Stimulated activated CD4-positive, alpha-beta T cell treated with anti-CD3 and anti-CD28 coated beads, Interleukin-4, amount 100 ng/mL, for 1 hour (primary cell): ENCODE data around the gene CTNS.
A peak's percentile ranks its signal among the peaks of the same experiment; 100 is the strongest.

ENCODE experiments used
- DNase-seq: peaks from one replicate; pipeline ENCODE4 v3.0.0-alpha.2; 2020

The CTNS gene

DNA sequence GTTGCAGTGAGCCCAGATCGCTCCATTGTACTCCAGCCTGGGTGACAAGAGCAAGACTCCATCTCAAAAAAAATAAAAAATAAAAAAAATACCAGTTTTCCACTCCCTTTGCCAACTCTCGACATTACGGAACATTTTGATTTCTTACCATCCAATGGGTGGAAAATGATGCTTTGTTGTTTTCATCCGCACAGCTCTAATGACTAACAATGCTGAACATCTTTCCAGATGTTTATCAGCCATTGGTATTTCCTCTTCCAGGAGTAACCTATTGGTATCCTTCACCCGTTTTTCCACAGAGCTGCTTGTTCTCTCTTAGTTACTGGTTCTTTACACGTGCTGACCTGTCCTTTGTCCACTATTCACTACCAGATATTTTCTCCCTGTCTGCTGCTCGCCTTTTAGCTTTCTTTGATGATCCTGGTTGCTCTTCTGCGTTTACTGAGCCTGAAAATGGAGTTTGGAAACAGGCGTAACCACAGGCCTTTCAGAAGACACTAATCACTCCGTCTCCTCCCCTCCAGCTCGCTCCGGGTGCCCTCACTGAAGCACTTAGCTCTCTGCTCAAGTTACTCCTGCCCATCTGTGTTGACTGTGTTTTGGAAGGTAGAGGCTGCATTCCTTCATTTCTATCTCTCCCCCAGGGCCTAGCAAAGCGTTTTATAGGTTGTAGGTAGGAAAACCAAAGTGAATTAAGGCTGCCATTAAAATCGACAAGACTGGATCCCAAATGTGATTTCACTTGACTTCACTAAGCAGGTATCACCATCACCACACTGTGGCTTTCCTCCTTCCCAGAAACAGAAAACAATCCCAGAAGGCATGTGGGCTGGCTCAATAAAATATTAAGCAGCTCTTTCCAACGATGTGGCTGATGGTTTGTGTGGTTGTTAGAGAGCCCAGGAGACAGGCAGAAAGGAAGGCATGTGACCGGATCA lies 9.5 kb upstream of the CTNS start:
- DNase-seq = no peak

DNA sequence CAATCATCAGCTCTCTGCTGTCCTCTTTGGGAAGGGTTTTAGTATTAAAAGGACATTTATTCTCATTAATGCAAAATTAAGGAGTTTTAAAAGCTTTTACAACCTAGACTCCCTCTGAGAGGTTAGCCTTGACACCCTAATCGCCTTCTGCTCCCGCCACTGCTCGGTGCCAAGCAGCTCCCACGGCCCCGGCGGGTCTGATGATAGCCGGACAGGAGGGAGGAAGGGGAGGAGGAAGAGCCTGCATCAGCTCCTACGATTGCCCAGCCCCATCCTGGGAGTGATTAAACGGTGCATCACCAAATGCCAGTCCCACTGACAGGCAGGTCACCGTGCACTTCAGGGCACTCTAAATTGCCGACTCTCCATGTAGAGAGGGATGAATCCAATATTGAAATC lies 8.8 kb upstream of the CTNS start:
- no peak for DNase-seq

DNA sequence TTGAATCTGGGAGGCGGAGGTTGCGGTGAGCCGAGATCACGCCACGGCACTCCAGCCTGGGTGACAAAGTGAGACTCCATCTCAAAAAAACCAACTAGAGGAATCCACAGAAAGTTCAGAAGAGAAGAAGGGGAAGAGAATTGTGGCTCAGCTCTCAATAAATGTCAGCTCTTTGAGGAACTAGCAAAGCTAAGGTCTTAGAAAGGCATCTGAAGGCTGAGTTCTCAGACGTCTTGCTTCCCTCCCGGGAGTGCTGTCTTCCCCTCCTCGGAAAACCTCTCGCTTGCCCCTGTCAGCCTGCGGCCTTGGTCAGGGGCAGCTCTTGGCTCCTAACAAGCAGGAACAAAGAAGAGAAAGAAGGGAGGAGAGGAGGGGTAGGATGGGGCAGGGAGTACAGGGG lies 5.8 kb upstream of the CTNS start:
- no peak for DNase-seq

DNA sequence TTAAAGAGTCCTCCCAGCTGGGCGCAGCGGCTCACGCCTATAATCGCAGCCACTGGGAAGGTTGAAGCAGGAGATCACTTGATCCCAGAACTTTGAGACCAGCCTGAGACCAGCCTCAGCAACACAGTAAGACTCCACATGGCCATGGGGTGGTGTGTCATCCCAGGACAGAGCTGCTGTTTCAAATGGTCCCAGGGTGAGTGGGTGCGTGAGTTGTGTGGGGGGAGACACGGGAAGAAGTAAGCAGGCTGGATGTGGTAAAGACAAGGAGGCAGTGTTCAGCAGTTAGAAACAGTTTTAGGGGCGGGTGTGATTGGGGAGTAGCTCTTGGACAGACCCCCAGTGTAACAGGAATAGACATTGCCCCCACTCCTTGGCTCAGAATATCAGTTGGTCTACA lies 4.3 kb upstream of the CTNS start:
- DNase-seq = no peak

DNA sequence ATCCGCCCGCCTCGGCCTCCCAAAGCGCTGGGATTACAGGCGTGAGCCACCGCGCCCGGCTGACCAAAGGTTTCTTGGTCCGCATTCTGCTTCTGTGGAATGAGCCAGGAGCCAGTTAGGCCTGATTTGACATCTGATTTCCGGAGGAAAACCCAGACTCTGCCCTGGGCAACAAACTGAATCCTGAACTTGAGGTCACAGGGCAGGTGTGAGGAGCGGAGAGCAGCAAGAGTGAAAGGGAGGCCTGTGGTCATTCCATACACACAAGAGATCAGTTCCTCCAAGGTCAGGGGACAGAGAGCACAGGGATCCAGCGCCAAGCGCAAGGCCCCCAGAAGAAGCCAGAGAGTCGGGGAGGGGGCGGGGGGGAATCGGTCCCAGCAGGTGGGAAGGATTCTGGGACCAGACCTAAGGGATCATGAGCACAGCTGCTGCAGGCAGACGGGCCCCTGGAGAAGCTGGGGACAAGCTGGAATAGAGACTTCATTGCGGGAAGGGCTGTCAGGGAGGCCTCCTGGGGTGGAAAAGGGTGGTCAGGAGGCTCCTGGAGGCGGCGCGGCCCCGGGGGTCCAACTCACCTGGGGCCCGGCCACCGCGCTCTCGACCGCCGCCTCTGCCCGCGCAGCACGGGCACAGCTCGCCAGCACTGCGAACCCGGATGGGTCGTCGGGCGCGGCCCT lies 946 bp upstream of the CTNS start:
- DNase-seq = no peak

DNA sequence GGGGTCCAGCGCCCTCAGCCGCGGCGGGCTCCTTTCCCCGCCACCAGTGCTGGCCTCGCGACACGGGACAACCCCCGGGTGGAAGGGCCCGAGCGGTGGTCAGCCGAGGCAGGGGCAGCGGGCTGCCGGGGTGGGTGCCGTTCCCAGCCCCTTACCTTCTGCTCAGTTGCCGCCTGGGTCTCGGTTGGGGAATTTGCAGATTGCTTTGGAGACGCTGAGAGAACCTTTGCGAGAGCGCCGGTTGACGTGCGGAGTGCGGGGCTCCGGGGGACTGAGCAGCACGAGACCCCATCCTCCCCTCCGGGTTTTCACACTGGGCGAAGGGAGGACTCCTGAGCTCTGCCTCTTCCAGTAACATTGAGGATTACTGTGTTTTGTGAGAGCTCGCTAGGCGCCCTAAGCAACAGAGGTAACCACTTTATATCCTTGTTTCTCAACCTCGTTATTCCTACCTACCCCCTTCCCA lies 381 bp downstream of the CTNS start:
- peak; percentile 13 for DNase-seq

DNA sequence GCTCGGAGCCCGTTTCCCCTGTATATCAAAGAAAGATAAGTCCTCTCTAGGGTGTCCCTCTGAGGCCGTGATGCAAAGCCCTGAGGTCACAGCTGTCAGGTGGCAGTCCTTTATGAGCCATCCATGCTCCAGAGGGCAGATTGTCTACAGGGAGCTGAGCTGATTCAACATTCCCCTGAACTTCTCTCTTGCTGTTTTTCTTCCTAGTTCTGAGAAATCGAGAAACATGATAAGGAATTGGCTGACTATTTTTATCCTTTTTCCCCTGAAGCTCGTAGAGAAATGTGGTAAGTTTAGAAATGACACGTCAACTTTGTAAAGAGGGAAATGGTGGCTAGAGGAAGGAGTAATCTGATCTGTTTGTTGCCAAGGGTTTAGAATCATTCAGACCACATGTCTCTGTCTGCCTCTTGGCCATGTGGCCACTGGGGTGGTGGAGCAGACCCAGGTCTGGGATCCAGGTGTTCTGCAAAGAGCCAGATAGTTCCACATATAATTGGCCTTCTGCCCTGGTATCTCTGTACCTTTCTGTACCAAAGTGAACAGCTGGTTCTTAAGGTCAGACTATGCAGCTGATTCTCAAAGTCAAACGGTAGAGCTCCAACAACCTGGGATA lies 3.5 kb downstream of the CTNS start:
- no peak for DNase-seq

DNA sequence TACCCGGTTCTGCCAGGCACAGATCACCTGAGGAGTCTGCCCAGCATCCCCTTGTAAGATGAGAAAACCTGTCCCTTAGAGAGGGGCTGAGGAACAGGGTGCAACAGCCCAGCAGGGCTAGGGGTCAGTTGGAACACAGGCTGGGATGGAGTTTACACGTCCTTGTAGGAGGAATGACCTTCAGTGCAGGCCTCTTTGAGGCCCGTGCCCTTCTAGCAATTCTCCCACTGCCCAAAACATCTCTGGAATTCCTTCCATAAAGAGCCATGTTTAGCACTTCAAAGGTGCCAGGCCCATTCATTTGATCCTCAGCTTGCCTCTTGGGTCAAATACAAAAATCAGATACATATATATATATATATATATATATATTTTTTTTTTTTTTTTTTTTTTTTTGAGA lies 4.5 kb downstream of the CTNS start:
- no peak for DNase-seq

DNA sequence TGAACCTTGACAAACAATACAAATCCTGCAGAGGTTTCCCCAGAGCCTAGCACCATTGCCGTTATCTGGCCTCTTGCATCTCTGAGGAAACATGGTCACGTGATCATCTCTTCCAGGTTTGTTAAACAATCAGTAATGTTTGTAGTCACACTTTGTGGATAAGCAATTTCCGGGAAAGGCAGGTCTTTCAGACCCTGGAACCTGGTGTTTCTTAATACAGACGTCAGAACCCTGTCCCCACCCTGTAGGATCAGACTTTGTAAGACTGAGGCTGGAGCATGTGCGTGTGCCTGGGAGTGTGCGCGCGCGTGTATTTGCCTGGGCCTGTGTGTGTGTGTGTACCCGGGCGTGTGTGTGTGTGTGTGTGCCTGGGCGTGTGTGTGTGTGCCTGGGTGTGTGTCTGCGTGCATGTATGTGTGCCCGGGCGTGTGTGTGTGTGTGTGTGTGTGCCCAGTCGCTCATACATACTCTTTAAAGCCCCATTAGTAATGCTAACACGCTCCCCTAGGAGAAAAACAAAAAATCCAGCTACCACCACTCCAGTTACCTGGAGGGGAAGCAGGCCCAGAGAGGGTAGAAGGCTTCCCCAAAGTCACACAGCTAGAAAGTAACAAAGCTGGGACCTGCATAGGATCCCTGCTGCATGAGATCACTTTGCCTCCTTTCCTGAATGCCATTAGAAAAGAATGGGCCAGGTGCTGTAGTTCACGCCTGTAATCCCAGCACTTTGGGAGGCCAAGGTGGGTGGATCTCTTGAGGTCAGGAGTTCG lies 5.3 kb downstream of the CTNS start:
- DNase-seq = no peak

DNA sequence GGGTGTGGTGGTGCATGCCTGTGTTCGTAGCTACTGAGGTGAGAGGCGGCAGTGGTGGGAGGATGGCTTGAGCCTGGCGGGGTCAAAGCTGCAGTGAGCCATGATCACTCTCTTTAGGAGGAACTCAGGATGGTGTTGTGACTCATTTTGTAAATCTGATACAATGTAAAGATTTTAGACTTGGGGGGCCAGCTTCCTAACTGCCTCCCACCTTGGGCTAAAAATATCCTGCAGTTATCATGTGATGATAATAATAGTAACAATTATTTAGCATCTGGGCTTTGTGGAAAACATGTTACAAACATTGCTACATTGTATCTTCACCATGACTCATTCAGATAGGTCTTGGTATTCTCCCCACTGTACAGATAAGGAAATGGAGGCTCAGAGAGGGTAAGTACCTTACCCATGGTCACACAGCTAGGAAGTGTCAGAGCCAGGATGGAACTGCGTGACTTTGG lies 7.4 kb downstream of the CTNS start:
- no peak for DNase-seq

DNA sequence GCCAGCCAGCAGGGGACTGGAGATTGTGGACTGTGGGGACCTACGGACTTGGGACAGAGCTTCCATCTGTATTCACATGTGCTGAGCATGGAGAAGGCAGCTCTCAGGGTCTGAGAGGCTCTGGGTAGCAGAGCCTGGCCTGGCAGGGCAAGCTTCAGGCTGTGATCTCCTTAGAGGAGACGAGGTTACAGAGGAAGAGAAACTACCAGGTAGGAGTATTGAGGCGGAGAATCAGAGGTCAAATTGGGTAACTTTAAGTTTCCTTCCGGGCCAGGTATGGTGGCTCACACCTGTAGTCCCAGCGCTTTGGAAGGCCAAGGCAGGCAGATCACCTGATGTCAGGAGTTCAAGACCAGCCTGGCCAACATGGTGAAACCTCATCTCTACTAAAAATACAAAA lies 8.8 kb downstream of the CTNS start:
- DNase-seq = no peak

DNA sequence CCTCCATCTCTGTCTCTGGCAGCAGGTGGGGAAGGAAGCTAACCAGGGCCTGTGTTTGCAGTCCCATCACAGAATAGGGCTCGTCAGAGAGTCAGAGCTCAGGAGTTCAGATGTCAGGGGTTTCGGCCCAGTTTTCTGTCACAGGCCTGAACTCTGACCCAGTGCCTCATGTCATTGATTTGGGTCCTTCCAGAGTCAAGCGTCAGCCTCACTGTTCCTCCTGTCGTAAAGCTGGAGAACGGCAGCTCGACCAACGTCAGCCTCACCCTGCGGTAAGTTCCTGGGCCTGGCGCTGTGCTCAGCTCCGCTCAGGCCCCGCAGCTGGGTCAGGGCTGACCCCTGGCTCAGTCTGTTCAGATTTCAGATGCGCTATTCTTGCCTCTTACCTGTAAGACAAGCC lies 10.7 kb downstream of the CTNS start:
- no peak for DNase-seq

DNA sequence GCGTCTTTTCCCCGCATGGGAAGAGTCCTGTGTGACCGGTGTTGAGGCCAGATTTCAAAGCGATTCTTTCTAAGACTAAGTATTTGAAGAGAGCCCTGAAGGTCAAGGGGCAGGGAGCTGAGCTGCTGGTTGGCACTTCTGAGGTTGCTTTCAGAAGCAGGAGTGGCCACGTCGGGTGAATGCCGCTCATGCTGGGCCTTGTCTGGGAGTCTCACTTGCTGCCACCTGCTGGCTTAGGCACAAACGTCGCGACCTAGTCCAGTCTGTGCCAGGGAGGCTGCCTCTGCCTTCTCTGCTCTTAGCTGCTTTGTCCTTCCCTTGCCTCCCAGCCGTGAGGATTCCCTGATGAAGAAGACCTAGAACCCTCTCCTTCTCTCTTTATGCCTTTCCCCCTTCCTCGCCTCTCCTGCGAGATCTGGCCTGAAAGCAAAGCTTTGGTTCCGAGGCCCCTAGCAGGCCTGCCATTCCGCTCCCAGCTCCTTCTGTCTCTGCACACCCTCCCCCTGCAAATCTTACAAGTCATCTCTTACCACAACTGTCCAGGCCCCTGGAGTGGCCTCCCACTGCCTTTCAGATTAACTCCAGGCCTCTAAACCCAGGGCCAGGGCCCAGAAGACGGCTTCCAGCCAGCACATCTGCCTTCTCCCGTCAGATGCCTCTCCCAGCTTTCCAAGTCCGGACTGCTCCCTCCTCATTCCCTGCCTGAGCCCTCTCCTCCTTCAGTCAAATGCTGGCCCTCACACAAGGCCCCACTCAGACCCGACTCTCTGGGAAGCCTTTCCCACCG lies 11.4 kb downstream of the CTNS start:
- peak; percentile 48 for DNase-seq

DNA sequence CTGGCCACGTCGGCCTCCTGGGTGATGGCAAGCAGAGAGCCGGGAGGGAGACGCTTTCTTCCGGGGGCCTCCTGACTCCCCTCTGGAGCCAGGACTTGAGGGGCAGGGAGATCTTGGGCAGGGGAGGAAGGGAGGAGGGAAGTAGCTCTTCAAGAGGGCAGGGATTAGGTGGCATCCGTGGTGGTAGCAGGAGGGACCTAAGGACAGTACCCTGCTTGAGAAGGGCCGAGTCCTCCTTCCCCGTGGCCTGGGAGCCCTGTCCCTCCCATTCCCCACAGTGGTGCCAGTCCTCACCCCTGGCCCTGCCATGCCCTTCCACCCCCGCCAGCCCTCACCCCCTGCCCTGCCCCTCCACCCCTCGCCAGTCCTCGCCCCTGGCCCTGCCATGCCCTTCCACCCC lies 19.2 kb downstream of the CTNS start:
- DNase-seq = no peak

DNA sequence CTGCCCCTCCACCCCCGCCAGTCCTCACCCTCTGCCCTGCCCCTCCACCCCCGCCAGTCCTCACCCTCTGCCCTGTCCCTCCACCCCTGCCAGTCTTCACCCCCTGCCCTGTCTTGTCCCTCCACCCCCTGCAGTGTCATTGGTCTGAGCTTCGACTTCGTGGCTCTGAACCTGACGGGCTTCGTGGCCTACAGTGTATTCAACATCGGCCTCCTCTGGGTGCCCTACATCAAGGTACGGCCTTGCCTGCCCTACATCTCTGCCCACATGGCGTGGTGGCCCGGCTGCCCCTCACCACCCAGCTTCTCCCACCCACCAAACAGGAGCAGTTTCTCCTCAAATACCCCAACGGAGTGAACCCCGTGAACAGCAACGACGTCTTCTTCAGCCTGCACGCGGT lies 19.8 kb downstream of the CTNS start:
- no peak for DNase-seq

DNA sequence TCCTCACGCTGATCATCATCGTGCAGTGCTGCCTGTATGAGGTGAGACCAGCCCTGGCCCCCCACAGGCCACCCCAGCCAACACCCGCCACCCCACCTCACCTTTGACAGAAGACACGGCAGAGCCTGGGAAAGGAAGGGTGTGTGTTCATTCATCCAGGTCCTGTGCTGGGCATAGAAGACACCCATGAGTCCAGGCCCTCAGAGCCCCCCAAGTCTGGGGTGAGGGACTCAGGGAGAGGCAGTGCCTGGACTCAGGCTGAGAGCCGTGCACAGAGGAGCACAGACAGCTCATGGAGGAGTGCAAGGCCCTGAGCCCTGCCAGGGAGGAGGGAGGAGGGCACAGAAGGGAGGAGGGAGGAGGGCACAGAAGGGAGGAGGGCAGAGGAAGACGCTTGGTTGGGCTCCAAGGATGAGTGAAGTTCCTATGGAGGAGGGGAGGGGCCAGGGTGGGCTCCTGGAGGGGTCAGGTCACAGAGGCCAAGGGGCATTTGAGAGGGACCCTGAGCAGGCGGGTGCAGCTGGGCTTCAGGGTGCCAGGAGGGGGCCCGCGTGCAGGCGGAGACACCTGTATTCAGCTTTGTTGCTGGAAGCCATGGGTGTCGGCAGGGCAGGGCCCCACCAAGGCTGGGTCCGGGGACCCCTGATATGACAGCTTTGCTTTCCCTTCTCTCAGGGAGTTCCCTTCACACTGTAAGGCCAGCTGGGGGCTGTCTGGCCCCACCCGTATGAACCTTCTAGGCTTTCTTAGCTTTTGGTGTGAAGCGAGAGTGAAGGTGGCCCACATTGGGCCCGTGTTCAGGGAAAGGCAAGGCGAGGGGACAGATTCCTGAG lies 20.4 kb downstream of the CTNS start:
- no peak for DNase-seq

DNA sequence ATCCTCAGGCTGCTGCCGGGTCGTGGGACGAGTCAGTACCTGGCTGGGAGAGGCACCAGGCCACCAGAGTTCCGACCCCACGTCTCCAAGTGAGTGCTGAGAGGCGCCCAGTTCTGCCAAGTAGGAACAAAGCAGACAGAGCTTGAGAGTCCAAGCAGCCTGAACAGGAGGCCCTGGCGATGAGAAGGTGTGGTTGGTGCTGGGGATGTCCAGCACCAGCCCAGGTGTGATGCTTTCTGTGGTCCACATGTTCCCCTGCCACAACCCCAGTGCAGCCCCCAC lies 21.0 kb downstream of the CTNS start:
- no peak for DNase-seq

DNA sequence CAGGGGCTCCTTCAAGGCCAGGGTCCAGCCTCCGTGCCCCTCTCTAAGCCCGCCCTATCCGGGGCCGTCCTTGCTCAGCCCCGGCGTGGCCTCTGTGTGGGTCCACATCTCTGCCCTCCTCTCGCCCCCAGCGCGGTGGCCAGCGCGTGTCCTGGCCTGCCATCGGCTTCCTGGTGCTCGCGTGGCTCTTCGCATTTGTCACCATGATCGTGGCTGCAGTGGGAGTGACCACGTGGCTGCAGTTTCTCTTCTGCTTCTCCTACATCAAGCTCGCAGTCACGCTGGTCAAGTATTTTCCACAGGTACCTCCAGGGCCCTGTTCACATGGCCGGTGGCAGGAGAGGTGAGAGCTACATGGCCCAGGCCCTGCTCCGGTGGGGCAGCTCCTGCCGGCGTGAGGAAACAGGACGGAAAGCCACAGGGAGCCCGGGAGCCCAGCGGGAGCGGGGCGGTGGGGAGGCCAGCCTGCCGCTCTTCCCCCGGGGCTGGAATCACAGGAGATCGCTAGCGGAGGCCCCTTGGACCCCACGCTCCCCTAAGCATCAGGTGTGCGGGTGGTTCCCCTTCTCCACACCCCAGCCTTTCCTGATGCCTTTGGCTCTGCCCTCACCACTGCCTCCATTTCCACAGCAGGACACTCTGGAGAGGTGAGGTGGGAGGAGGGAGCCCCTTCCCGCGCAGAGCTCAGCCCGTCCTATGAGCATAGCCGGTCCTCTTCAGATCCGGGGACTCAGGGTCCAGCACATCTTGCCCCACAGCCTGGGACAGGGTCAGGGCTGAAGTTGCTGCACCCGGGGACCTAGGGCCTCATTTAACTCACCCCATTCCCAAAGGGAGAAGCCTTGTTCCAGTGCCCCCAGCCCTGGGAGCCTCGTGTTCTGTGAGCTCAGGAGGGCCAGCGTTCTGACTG lies 21.6 kb downstream of the CTNS start:
- no peak for DNase-seq

DNA sequence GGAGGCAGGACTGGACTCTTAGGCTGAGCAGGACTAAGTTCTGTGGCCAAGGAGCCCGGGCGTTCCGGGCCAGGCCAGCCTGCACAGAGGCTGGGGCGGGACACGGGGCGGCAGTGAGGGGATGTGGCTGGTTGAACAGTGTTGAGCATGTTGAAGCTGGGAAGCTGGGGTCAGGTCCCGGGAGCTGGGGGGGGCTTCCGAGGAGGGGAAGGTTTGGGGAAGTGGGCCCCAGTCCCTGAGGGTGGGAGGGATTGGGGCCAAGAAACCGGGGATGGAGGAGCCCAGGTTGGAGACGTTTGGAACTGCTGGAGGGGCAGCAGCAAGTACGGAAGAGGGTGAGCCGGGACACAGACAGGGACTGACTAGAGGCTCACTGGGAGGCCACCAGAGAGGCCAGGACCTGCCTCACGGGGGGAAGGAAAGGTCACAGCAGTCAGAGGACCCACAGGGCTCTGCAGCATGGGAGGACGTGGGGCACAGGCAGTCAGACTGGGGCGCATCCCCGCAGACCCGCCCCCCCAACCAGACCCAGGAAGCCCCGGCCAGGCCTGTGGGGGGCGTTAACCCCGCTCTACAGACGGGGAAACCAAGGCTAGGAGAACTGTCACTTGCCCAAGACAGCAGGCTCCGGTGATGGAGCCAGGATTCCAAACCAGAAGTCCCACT lies 22.4 kb downstream of the CTNS start:
- no peak for DNase-seq
